Stimulated activated naive CD4-positive, alpha-beta T cell (primary cell): ENCODE data around the gene REN.

ENCODE experiments used
- DNase-seq, 6 experiments: peaks; one replicate each; lab custom pipeline; 2025; lab: John Stamatoyannopoulos, UW

The REN gene

GRCh38 chr1:204153667-204154066 lies 12.5 kb downstream of the REN start:
- DNase-seq = no peak

- DNase-seq = peak in 1 of 6 experiments; percentile 47
These were observed 13.7 kb downstream of the REN start for GRCh38 chr1:204152310-204153044.

GRCh38 chr1:204151552-204152309 lies 14.4 kb downstream of the REN start, which contains the start of gene ETNK2:
Gene ETNK2 (minus strand): TSS chr1:204152044. CDS start chr1:204151852, 192 bp downstream.
- peak; percentile 33 to 76 (median 67) for DNase-seq

- DNase-seq = no peak
These were observed 15.2 kb downstream of the REN start for GRCh38 chr1:204150702-204151551.

GRCh38 chr1:204149635-204150565 lies 16.2 kb downstream of the REN start:
- no peak for DNase-seq

- DNase-seq = no peak
These were observed 17.0 kb downstream of the REN start for GRCh38 chr1:204149107-204149506.

- no peak for DNase-seq
These were observed 18.4 kb downstream of the REN start for GRCh38 chr1:204147406-204148383.

GRCh38 chr1:204146965-204147364 lies 19.2 kb downstream of the REN start:
- no peak for DNase-seq

- no peak for DNase-seq
These were observed 19.8 kb downstream of the REN start for GRCh38 chr1:204146309-204146708.

GRCh38 chr1:204145033-204145504 lies 21.1 kb downstream of the REN start:
- DNase-seq = no peak

GRCh38 chr1:204143276-204144041 lies 22.7 kb downstream of the REN start:
- no peak for DNase-seq

- DNase-seq = no peak
These were observed 23.8 kb downstream of the REN start for GRCh38 chr1:204142032-204142974.

- DNase-seq = no peak
These were observed 25.0 kb downstream of the REN start for GRCh38 chr1:204141131-204141530.

- no peak for DNase-seq
These were observed 26.2 kb downstream of the REN start for GRCh38 chr1:204139952-204140351.

- no peak for DNase-seq
These were observed 27.0 kb downstream of the REN start for GRCh38 chr1:204139088-204139487.

GRCh38 chr1:204136814-204137213 lies 29.3 kb downstream of the REN start:
- no peak for DNase-seq

GRCh38 chr1:204134103-204134502 lies 32.0 kb downstream of the REN start:
- no peak for DNase-seq

- DNase-seq = no peak
These were observed 33.4 kb downstream of the REN start for GRCh38 chr1:204132718-204133117.
